Sigmoid colon (tissue), 7 donors: ENCODE measurements around the gene TEX48. TPM values are rescaled to one million over a fixed set of nuclear protein-coding genes. Genes with fewer than 3 reads are reported as not detected.

Source experiments
- DNase-seq: peaks from one replicate; pipeline ENCODE4 v3.0.0-alpha.2; 2019
- H3K27ac ChIP-seq, 4 donors: fragments of 200-600 bp; sonication (generic); one replicate each; pipeline ENCODE4 v1.5.1; 2016 to 2019; ENCODE audit warnings: mild to moderate bottlenecking in 1 of 4
- H3K27me3 ChIP-seq, 3 donors: fragments of 200-600 bp; sonication (generic); one replicate each; pipeline ENCODE4 v1.5.1; 2019; ENCODE audit warnings: mild to moderate bottlenecking in 1 of 3
- H3K36me3 ChIP-seq, 4 donors: fragments of 200-600 bp; sonication (generic); one replicate each; pipeline ENCODE4 v1.5.1; 2016 to 2019
- H3K4me1 ChIP-seq, 4 donors: fragments of 200-600 bp; sonication (generic); one replicate each; pipeline ENCODE4 v1.5.1; 2017 to 2019
- H3K4me3 ChIP-seq, 4 donors: fragments of 200-600 bp; sonication (generic); one replicate each; pipeline ENCODE4 v1.5.1; 2017 to 2019; ENCODE audit warnings: mild to moderate bottlenecking in 2 of 4, moderate library complexity in 1 of 4
- H3K9me3 ChIP-seq, 4 donors: fragments of 200-600 bp in 3 of 4; sonication (generic) in 3 of 4; one replicate each; pipeline versions ENCODE4 v1.5.1 to v1.6.1; 2013 to 2019
- EP300 ChIP-seq, 4 donors: sonication (generic); formaldehyde crosslinking; IDR thresholded peaks; one replicate each; pipeline ENCODE4 v1.6.1; 2017; ENCODE audit warnings: antibody characterized with exemption in 4 of 4
- POLR2A ChIP-seq, 2 donors: fragments of 450-650 bp; IDR thresholded peaks; one replicate each; pipeline ENCODE4 v1.6.1; 2016; ENCODE audit warnings: antibody characterized with exemption in 2 of 2, mild to moderate bottlenecking in 2 of 2, moderate library complexity in 2 of 2
- POLR2AphosphoS5 ChIP-seq, 4 donors: sonication (generic); formaldehyde crosslinking; IDR thresholded peaks; one replicate each; pipeline ENCODE4 v1.6.1; 2017; ENCODE audit warnings: antibody characterized with exemption in 4 of 4
- WGBS, 2 donors: extraction: QIAGEN DNeasy Blood & Tissue Kit; methylation state at CpG; one replicate each; pipeline ENCODE4 v1.1.7; 2013; 5-methylcytosine and 5-hydroxymethylcytosine counted together
- intact Hi-C: fragments of 100-400 bp; cut with DNase I; formaldehyde crosslinking; loops from one replicate; pipeline ENCODE4 v1.15.1; 2023
- polyA plus RNA-seq, 3 donors: library from polyadenylated mRNA; stranded (reverse); fragments of 200-250 nt; gene quantifications; one replicate each; pipeline ENCODE4 v1.2.3, GENCODE V29; 2013
- total RNA-seq, 4 donors: library from RNA; depleted of rRNA; stranded (reverse); fragments of >200 nt; gene quantifications; one replicate each; pipeline ENCODE4 v1.1.0, GENCODE V29; 2016
- TF ChIP-seq, protein P1 (sequence below), 4 experiments: fragments of 450-650 bp in 3 of 4; fragments of 200-600 bp in 1 of 4; IDR thresholded peaks; one replicate each; pipeline ENCODE4 v1.5.1; 2016 to 2019; ENCODE audit warnings: antibody characterized with exemption in 4 of 4, mild to moderate bottlenecking in 3 of 4, moderate library complexity in 2 of 4
- donor health status: healthy with polysubstance abuse.
- donor health status: Bipolar disorder and iron deficiency.
- donor health status: healthy.

TEX48 gene
- total and polyA plus RNA-seq, 7 donors: not detected

DNA sequence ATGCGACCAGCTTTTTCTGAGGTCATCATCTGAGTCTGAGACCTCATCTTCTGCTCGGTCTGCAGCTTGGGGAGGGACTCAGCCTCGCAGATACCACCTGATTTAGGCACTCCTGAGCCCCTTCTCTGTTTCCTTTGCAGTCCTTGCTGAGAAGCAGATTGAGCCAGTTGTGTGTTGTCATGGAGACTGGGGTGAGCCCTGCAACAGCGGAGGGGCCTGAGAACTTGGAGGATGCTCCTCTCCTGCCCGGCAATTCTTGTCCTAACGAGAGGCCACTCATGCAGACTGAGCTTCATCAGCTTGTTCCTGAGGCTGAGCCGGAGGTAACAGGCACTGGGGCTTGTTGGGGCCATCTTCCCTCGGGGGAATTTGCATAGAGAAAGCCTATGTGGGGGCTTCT is 43.6 kb downstream of the TEX48 start:
- Histone ChIP-seq H3K27me3 (no peaks in the 10 kb centered on the region), H3K4me3 (no peak overlapping the region), H3K27ac (no peak overlapping the region), H3K9me3 (no peaks in the 10 kb centered on the region), H3K4me1 (no peaks in the 10 kb centered on the region), H3K36me3 (peaks cover 20 to 98% (median 42%) of the 10 kb centered on the region in 4 donors)
- DNase-seq: no peak
- no peak for TF ChIP-seq POLR2AphosphoS5 (IDR thresholded peaks at IDR 0.05)
- no peak for TF ChIP-seq POLR2A (IDR thresholded peaks at IDR 0.05)
- TF ChIP-seq, protein P1, sequence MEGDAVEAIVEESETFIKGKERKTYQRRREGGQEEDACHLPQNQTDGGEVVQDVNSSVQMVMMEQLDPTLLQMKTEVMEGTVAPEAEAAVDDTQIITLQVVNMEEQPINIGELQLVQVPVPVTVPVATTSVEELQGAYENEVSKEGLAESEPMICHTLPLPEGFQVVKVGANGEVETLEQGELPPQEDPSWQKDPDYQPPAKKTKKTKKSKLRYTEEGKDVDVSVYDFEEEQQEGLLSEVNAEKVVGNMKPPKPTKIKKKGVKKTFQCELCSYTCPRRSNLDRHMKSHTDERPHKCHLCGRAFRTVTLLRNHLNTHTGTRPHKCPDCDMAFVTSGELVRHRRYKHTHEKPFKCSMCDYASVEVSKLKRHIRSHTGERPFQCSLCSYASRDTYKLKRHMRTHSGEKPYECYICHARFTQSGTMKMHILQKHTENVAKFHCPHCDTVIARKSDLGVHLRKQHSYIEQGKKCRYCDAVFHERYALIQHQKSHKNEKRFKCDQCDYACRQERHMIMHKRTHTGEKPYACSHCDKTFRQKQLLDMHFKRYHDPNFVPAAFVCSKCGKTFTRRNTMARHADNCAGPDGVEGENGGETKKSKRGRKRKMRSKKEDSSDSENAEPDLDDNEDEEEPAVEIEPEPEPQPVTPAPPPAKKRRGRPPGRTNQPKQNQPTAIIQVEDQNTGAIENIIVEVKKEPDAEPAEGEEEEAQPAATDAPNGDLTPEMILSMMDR (IDR thresholded peaks at IDR 0.05): no peak
- TF ChIP-seq EP300 (IDR thresholded peaks at IDR 0.05): no peak
- intact Hi-C loops: no loop called here
- 94 to 97% methylated on average over 8 of the region's 8 CpGs for WGBS, 2 donors

DNA sequence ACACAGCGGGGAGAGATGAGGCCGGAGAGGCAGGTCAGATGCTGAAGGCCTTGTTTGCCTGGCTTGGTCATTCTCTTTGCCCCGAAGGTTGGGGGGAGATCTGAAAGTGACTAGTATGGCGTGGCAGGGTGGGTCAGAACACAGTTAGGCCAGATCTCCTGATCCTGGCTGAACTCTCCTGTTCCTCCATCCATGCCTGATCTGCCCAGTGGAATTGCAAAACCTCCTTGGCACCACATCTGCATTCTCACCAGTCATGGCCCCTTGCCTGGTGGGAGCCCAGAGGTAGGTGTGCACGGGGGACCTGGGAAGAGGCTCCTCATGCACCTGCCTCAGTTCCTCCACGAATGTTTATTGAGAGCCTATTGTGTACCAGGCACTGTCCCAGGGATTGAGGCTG is 47.6 kb downstream of the TEX48 start:
- WGBS, 2 donors: 97 to 98% methylated on average over 6 of the region's 6 CpGs
- intact Hi-C loops: no loop called here
- Histone ChIP-seq H3K9me3 (no peaks in the 10 kb centered on the region), H3K27ac (no peak overlapping the region), H3K4me3 (no peak overlapping the region), H3K4me1 (no peaks in the 10 kb centered on the region), H3K27me3 (no peaks in the 10 kb centered on the region), H3K36me3 (peaks cover 30 to 99% (median 46%) of the 10 kb centered on the region in 4 donors)
- DNase-seq: no peak
- TF ChIP-seq POLR2AphosphoS5 (IDR thresholded peaks at IDR 0.05): no peak
- TF ChIP-seq, protein P1 (IDR thresholded peaks at IDR 0.05): no peak
- TF ChIP-seq EP300 (IDR thresholded peaks at IDR 0.05): no peak
- TF ChIP-seq POLR2A (IDR thresholded peaks at IDR 0.05): no peak

DNA sequence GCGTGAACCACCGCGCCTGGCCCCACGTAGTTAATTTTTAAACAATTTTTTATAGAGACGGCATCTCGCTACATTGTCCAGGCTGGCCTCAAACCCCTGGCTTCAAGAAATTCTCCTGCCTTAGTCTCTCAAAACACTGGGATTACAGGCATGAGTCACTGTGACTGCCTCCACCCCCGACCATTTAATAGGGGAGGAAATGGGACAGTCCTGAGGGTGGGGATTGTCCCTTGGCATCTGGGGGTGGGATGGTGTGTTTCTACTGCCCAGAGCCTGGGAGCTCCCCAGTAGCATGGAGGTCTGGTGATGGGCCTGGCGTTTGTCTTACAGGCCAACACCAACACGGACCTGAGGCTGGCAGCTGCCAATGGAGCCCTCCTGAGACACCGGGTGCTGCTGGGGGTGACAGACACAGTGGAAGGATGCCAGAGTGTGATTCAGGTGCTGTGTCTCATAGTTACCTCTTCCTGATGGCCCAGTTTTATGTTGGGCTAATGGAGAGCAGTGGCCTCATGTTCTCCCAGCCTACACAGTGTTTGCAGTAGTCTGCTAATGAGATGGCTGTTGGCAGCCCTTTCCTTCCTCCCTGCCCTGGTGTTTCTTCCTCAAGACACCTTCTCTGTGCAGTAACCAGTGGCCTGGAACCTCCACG is 48.4 kb downstream of the TEX48 start:
- H3K27me3 ChIP-seq: no peaks in the 10 kb centered on the region
- TF ChIP-seq, protein P1 (IDR thresholded peaks at IDR 0.05): no peak
- TF ChIP-seq EP300 (IDR thresholded peaks at IDR 0.05) (no peak), POLR2A (IDR thresholded peaks at IDR 0.05) (no peak), POLR2AphosphoS5 (IDR thresholded peaks at IDR 0.05) (no peak)
- no peak overlapping the region for H3K4me3 ChIP-seq
- no peak overlapping the region for H3K27ac ChIP-seq
- no peaks in the 10 kb centered on the region for H3K4me1 ChIP-seq
- no peak for DNase-seq
- intact Hi-C loops: no loop called here
- 87 to 91% methylated on average over 11 of the region's 11 CpGs for WGBS, 2 donors
- peaks cover 31 to 99% (median 48%) of the 10 kb centered on the region in 4 donors for H3K36me3 ChIP-seq
- H3K9me3 ChIP-seq: no peaks in the 10 kb centered on the region

DNA sequence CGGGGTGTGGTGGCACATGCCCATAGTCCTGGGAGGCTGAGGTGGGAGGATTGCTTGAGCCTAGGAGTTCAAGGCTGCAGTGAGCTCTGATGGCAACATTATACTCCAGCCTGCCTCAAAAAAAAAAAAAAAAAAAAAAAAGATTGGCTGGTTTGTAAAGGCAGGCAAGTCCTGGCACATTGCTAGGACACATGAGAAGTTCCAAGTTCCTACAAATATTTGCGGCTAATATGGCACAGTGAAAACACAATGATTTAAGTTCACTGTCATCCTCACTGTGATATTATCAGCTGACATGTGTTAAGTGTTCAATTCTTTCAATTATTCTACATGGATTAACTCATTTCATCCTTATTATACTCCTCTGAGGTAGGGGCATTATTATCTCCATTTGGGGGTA is 50.8 kb downstream of the TEX48 start:
- DNase-seq: no peak
- H3K27ac ChIP-seq: no peak overlapping the region
- H3K4me1 ChIP-seq: no peaks in the 10 kb centered on the region
- intact Hi-C loops: no loop called here
- H3K36me3 ChIP-seq: peaks cover 30 to 98% (median 53%) of the 10 kb centered on the region in 4 donors
- H3K4me3 ChIP-seq: no peak overlapping the region
- no peaks in the 10 kb centered on the region for H3K9me3 ChIP-seq
- 0% methylated on average over 2 of the region's 2 CpGs for WGBS, 2 donors
- TF ChIP-seq POLR2AphosphoS5 (IDR thresholded peaks at IDR 0.05): no peak
- TF ChIP-seq, protein P1 (IDR thresholded peaks at IDR 0.05): no peak
- no peak for TF ChIP-seq EP300 (IDR thresholded peaks at IDR 0.05)
- TF ChIP-seq POLR2A (IDR thresholded peaks at IDR 0.05): no peak
- no peaks in the 10 kb centered on the region for H3K27me3 ChIP-seq
